K562 (cell line): ENCODE measurements around the gene DGKE. TPM values are rescaled to one million over a fixed set of nuclear protein-coding genes. Genes with fewer than 3 reads are reported as not detected.

Experiments used
- ATAC-seq: fragments of 200-7000 bp; cut with Tn5 transposase; 3 replicates; pipeline ENCODE4 v1.9.1; 2020; ENCODE audit warnings: moderate library complexity
- BruUV-seq: library from RNA; stranded (reverse); fragments of 400-500 nt; replicated peaks from 2 replicates; lab custom pipeline; 2021; lab: Mats Ljungman, UMichigan
- CTCF ChIA-PET: fragments of 300-600 bp; formaldehyde crosslinking; extraction: SDS; loops from one replicate; lab custom pipeline; 2021; ENCODE audit warnings: low intra/inter-chr PET ratio; lab: Yijun Ruan, JAX
- POLR2A ChIA-PET: fragments of 300-600, 350-650 bp; sonication (Branson Sonifier 250); formaldehyde crosslinking; extraction: SDS; loops from one replicate; lab custom pipeline; 2021; ENCODE audit warnings: antibody characterized with exemption, inconsistent platforms; lab: Yijun Ruan, JAX
- DNase-seq, 4 experiments: peaks; one replicate each; pipeline versions ENCODE4 v3.0.0 to v3.0.0-alpha.2; 2011 to 2018; ENCODE audit warnings: low spot score in 3 of 4, mixed read lengths in 3 of 4; ENCODE audit errors: extremely low read depth in 1 of 4
- FAIRE-seq: peaks from 2 replicates; lab custom pipeline; 2011; peaks lifted over from hg19 to GRCh38; lab: Jason Lieb, UNC
- H2AFZ ChIP-seq: 2 replicates; pipeline ENCODE4 v1.6.0; 2011; ENCODE audit warnings: low read depth, low read length, control low read depth, inconsistent platforms
- H3K27ac ChIP-seq: fragments of 200-600 bp; 3 replicates; pipeline ENCODE4 v1.8.0; 2011; ENCODE audit warnings: low read depth, mild to moderate bottlenecking, control low read depth, inconsistent platforms, low read length, moderate library complexity, mixed read lengths; ENCODE audit errors: extremely low read depth
- H3K27me3 ChIP-seq, 2 experiments: fragments of 300-600 bp in 1 of 2; 2 replicates in 1 of 2; 3 replicates in 1 of 2; pipeline versions ENCODE4 v1.6.0 to v1.8.0; 2011; ENCODE audit warnings: inconsistent platforms in 2 of 2, low read length in 2 of 2, mild to moderate bottlenecking in 1 of 2, mixed read lengths in 1 of 2, moderate library complexity in 1 of 2; ENCODE audit not compliant: control insufficient read depth in 2 of 2, insufficient read depth in 2 of 2
- H3K36me3 ChIP-seq: fragments of 300-600 bp; 3 replicates; pipeline ENCODE4 v1.8.0; 2011; ENCODE audit warnings: mild to moderate bottlenecking, low read length, inconsistent platforms; ENCODE audit not compliant: control insufficient read depth, insufficient read depth
- H3K4me1 ChIP-seq, 2 experiments: fragments of 200-600 bp in 1 of 2; replicated peaks in 1 of 2; 2 replicates in 1 of 2; 3 replicates in 1 of 2; pipeline versions ENCODE4 v1.5.1 to v1.8.0; 2011; ENCODE audit warnings: inconsistent platforms in 2 of 2, low read length in 2 of 2, mild to moderate bottlenecking in 1 of 2, mixed read lengths in 1 of 2, moderate library complexity in 1 of 2; ENCODE audit not compliant: control insufficient read depth in 2 of 2, insufficient read depth in 2 of 2
- H3K4me2 ChIP-seq: 2 replicates; pipeline ENCODE4 v1.6.1; 2011; ENCODE audit warnings: low read length, control low read depth, inconsistent platforms, mixed read lengths; ENCODE audit not compliant: insufficient read depth
- H3K4me3 ChIP-seq: fragments of 200-600 bp; sonication (generic), shearing (Covaris generic); 2 replicates; pipeline ENCODE4 v1.5.1; 2016; ENCODE audit warnings: control low read depth, inconsistent platforms
- H3K79me2 ChIP-seq: fragments of 200-600 bp; 3 replicates; pipeline ENCODE4 v1.8.0; 2011; ENCODE audit warnings: low read length, inconsistent platforms; ENCODE audit not compliant: control insufficient read depth, insufficient read depth
- H3K9ac ChIP-seq, 2 experiments: 2 replicates each; pipeline versions ENCODE4 v1.6.0 to v1.6.1; 2011; ENCODE audit warnings: low read depth in 2 of 2, low read length in 2 of 2, control low read depth in 1 of 2, inconsistent platforms in 1 of 2, mild to moderate bottlenecking in 1 of 2, mixed read lengths in 1 of 2; ENCODE audit not compliant: insufficient read depth in 1 of 2
- H3K9me1 ChIP-seq: one replicate; pipeline ENCODE4 v1.6.0; 2011; ENCODE audit warnings: inconsistent platforms, mild to moderate bottlenecking, low read length, moderate library complexity; ENCODE audit not compliant: control insufficient read depth, insufficient read depth
- H3K9me3 ChIP-seq: replicated peaks from 2 replicates; pipeline ENCODE4 v1.5.1; 2011; ENCODE audit warnings: low read depth, low read length, inconsistent platforms; ENCODE audit not compliant: control insufficient read depth, insufficient read depth
- H4K20me1 ChIP-seq: replicated peaks from 2 replicates; pipeline ENCODE4 v1.6.1; 2011; ENCODE audit warnings: low read length, inconsistent platforms, mixed read lengths; ENCODE audit not compliant: control insufficient read depth, insufficient read depth
- BRD9 ChIP-seq: fragments of 450-650 bp; IDR thresholded peaks from 2 replicates; pipeline ENCODE4 v1.6.1; 2018; ENCODE audit warnings: low read depth; ENCODE audit not compliant: partially characterized antibody
- FOXA3 ChIP-seq, 2 experiments: fragments of 450-650 bp in 1 of 2; sonication (generic) in 1 of 2; formaldehyde crosslinking; IDR thresholded peaks in 1 of 2; conservative IDR thresholded peaks in 1 of 2; 2 replicates each; pipeline versions ENCODE4 v1.4.0 to v1.8.0; 2020 to 2022; ENCODE audit warnings: mild to moderate bottlenecking in 2 of 2, missing genetic modification reagents in 1 of 2
- KLF16 ChIP-seq: IDR thresholded peaks from 2 replicates; pipeline ENCODE4 v1.6.1; 2016; ENCODE audit warnings: antibody characterized with exemption
- NR2C1 ChIP-seq, 2 experiments: fragments of 450-650 bp; IDR thresholded peaks; 2 replicates each; pipeline ENCODE4 v1.6.1; 2017; ENCODE audit warnings: mild to moderate bottlenecking in 2 of 2, antibody characterized with exemption in 1 of 2, inconsistent platforms in 1 of 2, missing compliant biosample characterization in 1 of 2, missing genetic modification characterization in 1 of 2
- NR2C2 ChIP-seq, 2 experiments: fragments of 200-800 bp in 1 of 2; sonication (Bioruptor generic) in 1 of 2; sonication (generic) in 1 of 2; formaldehyde crosslinking in 1 of 2; IDR thresholded peaks; 2 replicates each; pipeline versions ENCODE4 v1.6.1 to v1.8.0; 2016 to 2022; ENCODE audit warnings: mild to moderate bottlenecking in 1 of 2, missing compliant biosample characterization in 1 of 2, missing genetic modification characterization in 1 of 2, missing genetic modification reagents in 1 of 2
- ZNF830 ChIP-seq: fragments of 250-450 bp; sonication (Bioruptor Pico); IDR thresholded peaks from 2 replicates; pipeline ENCODE4 v1.5.0; 2021; ENCODE audit warnings: mild to moderate bottlenecking
- WGBS: fragments of 100-300 bp; shearing (Covaris generic); methylation state at CpG from one replicate; pipeline ENCODE4 v1.1.6; 2016; ENCODE audit warnings: low coverage, mixed read lengths; ENCODE audit not compliant: insufficient coverage; ENCODE audit errors: missing lambda C conversion rate; 5-methylcytosine and 5-hydroxymethylcytosine counted together
- in situ Hi-C: fragments of 300-500 bp; cut with MboI; formaldehyde crosslinking; loops from 4 replicates; pipeline ENCODE4 v1.15.0; 2018; ENCODE audit warnings: inconsistent platforms, mixed read lengths
- intact Hi-C: fragments of 100-400 bp; cut with micrococcal nuclease; formaldehyde crosslinking; loops from 2 replicates; pipeline ENCODE4 v1.14.2; 2022
- polyA plus RNA-seq, 8 experiments: library from polyadenylated mRNA; depleted of rRNA in 4 of 8; stranded (reverse) in 5 of 8; unstranded in 3 of 8; fragments of >200 nt; fragmentation: Nextera tagmentation in 2 of 8; fragmentation: Illumina TruSeq in 1 of 8; extraction: Ambion mirVana in 2 of 8; extraction: Trizol in 1 of 8; gene quantifications; 2 replicates each; pipeline versions ENCODE4 v1.2.1 to v1.2.3, GENCODE V29; 2011 to 2014; ENCODE audit warnings: inconsistent platforms in 1 of 8, missing spikeins in 1 of 8
- total RNA-seq, 7 experiments: library from RNA; depleted of rRNA in 6 of 7; stranded (reverse); fragments of >200 nt in 6 of 7; fragmentation: Illumina TruSeq in 2 of 7; extraction: Trizol in 2 of 7; gene quantifications; 2 replicates each; pipeline versions ENCODE4 v1.2.1 to v1.2.3, GENCODE V29; 2011 to 2021; ENCODE audit warnings: low replicate concordance in 1 of 7
- TF ChIP-seq, protein P1 (sequence below): sonication (generic); formaldehyde crosslinking; IDR thresholded peaks from 2 replicates; pipeline ENCODE4 v1.8.0; 2022; ENCODE audit warnings: mild to moderate bottlenecking, missing genetic modification reagents

Gene DGKE
- total and polyA plus RNA-seq, 9 of the 15 experiments (the other 6 are each of a cell fraction or from before 2014, with no cell fraction given), result 1.3 to 9.9 (median 5.9) TPM

DNA sequence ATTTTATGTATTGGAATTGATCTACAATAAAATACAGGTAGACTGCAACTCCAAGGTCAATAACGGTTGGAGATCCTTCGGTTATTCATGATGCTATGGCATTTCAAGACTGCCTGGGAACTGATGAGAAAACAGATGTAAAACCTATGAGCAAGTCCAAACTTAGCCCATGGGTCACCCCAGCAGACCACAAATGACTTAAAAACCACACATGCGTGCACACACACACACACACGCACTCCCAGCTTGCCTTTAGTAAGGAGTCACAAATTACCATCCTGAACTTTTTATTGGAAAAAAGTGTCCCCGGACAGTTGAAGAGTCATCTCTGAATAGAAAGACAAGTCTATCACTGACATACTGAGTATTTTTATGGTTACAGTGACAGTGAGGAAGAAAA lies 53.2 kb downstream of the DGKE start (continued):
- TF ChIP-seq, protein P1, sequence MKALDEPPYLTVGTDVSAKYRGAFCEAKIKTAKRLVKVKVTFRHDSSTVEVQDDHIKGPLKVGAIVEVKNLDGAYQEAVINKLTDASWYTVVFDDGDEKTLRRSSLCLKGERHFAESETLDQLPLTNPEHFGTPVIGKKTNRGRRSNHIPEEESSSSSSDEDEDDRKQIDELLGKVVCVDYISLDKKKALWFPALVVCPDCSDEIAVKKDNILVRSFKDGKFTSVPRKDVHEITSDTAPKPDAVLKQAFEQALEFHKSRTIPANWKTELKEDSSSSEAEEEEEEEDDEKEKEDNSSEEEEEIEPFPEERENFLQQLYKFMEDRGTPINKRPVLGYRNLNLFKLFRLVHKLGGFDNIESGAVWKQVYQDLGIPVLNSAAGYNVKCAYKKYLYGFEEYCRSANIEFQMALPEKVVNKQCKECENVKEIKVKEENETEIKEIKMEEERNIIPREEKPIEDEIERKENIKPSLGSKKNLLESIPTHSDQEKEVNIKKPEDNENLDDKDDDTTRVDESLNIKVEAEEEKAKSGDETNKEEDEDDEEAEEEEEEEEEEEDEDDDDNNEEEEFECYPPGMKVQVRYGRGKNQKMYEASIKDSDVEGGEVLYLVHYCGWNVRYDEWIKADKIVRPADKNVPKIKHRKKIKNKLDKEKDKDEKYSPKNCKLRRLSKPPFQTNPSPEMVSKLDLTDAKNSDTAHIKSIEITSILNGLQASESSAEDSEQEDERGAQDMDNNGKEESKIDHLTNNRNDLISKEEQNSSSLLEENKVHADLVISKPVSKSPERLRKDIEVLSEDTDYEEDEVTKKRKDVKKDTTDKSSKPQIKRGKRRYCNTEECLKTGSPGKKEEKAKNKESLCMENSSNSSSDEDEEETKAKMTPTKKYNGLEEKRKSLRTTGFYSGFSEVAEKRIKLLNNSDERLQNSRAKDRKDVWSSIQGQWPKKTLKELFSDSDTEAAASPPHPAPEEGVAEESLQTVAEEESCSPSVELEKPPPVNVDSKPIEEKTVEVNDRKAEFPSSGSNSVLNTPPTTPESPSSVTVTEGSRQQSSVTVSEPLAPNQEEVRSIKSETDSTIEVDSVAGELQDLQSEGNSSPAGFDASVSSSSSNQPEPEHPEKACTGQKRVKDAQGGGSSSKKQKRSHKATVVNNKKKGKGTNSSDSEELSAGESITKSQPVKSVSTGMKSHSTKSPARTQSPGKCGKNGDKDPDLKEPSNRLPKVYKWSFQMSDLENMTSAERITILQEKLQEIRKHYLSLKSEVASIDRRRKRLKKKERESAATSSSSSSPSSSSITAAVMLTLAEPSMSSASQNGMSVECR (CRISPR knock-in tag), result no peak

DNA sequence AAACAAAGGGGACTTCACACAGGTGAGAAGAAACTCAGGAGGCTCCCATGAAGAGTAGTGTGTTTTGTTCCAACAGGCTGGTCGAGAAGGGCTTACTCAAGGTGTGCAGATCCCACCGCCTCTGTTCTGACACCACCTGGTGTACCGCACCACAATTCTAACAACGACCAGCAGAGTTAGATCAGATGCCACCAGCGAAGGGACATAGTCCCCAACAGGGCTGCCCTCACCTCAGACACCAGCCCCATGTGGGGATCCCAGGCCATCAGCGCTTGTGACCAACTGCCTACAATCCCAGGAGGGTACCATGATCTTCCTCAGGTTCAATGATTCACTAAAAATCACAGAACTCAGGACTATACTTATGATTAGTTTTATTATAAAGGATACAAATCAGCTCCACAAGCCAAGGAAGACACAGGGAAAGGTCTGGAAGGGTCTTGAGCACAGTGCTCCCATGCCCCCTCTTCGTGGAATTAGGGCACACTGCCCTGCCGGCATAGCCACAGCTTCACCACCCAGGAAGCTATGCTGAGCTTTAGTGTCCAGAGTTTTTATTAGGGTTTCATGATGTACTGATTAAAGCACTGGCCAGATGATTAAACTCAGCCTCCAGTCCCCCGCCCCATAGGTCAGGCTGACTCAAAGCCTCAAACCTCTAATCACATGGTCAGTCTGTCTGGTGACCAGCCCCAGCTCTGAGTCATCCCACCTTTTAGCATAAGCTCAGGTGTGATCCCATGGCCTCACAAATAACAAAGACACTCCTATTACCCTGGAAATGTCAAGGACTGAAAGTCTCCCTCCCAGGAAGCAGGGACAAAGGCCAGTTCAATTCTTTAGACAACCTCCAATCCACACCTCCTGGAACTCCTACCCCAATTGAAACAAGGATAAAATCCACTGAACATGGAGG lies 53.9 kb downstream of the DGKE start:
- intact Hi-C loops, result no loop called here
- no peak overlapping the region for H3K27ac ChIP-seq
- H2AFZ ChIP-seq, result no peak overlapping the region
- peaks cover 49% of the 10 kb centered on the region for H3K36me3 ChIP-seq
- ATAC-seq (peak; percentile 45), DNase-seq (peak in 1 of 4 experiments; percentile 12), FAIRE-seq (no peak)
- no peaks in the 10 kb centered on the region for H3K4me1 ChIP-seq
- in situ Hi-C loops, result no loop called here
- no peaks in the 10 kb centered on the region for H3K9me3 ChIP-seq
- CTCF ChIA-PET, result no interaction called here
- 89% methylated on average over 9 of the region's 9 CpGs for WGBS
- POLR2A ChIA-PET, result interaction anchor here (0.6 to 3.9 kb wide), 4 partner anchors 8 to 55 kb away, joined by 3 to 13 read pairs (median 4); no protein-coding TSS in a partner anchor
- no peak overlapping the region for H3K4me2 ChIP-seq
- BruUV-seq, result TSS peak; percentile 37
- H3K79me2 ChIP-seq, result no peaks in the 10 kb centered on the region
- H3K9ac ChIP-seq, result no peak overlapping the region
- H4K20me1 ChIP-seq, result no peaks in the 10 kb centered on the region
- H3K9me1 ChIP-seq, result no peaks in the 10 kb centered on the region
- no peaks in the 10 kb centered on the region for H3K27me3 ChIP-seq
- H3K4me3 ChIP-seq, result no peak overlapping the region
- TF ChIP-seq NR2C2 (CRISPR knock-in tag; IDR thresholded peaks at IDR 0.05), result no peak
- no peak for TF ChIP-seq NR2C2 (tag; IDR thresholded peaks at IDR 0.05)
- no peak for TF ChIP-seq BRD9
- no peak for TF ChIP-seq ZNF830 (CRISPR knock-in tag)
- no peak for TF ChIP-seq FOXA3 (CRISPR knock-in tag; conservative IDR thresholded peaks at IDR 0.05 in 1 of 2, IDR thresholded peaks at IDR 0.05 in 1 of 2)
- no peak for TF ChIP-seq KLF16
- no peak for TF ChIP-seq NR2C1 (IDR thresholded peaks at IDR 0.05)
- TF ChIP-seq NR2C1 (tag; IDR thresholded peaks at IDR 0.05), result no peak
- TF ChIP-seq, protein P1 (CRISPR knock-in tag), result no peak
